Measurements from ENCODE around the gene MEIG1. TPM values are rescaled to one million over a fixed set of nuclear protein-coding genes. Genes with fewer than 3 reads are reported as not detected.
"Not testable (repeated sequence)": the region's sequence is repeated elsewhere in the genome, so short reads cannot be mapped to it uniquely, and the experiment has no call there.

Gene MEIG1
- total RNA-seq, 6 donors from 2014 or later = 0.44 to 2.0 TPM; not detected in 4

GRCh38 chr10:14954934-14955333, 4.3 kb upstream of the MEIG1 start:
- no peaks in the 10 kb centered on the region for H3K36me3 ChIP-seq
- 94 to 95% methylated on average over 15 to 19 of the region's 19 CpGs for WGBS, 2 donors
- DNase-seq (peak in 1 of 2 donors; percentile 58), ATAC-seq (ENCODE audit: low FRiP score in 2 of 2) (no peak)
- H3K4me3 ChIP-seq = peak overlapping the region in 2 of 4 donors; percentile 57 to 78
- TF ChIP-seq, protein P1, sequence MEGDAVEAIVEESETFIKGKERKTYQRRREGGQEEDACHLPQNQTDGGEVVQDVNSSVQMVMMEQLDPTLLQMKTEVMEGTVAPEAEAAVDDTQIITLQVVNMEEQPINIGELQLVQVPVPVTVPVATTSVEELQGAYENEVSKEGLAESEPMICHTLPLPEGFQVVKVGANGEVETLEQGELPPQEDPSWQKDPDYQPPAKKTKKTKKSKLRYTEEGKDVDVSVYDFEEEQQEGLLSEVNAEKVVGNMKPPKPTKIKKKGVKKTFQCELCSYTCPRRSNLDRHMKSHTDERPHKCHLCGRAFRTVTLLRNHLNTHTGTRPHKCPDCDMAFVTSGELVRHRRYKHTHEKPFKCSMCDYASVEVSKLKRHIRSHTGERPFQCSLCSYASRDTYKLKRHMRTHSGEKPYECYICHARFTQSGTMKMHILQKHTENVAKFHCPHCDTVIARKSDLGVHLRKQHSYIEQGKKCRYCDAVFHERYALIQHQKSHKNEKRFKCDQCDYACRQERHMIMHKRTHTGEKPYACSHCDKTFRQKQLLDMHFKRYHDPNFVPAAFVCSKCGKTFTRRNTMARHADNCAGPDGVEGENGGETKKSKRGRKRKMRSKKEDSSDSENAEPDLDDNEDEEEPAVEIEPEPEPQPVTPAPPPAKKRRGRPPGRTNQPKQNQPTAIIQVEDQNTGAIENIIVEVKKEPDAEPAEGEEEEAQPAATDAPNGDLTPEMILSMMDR (IDR thresholded peaks at IDR 0.05) = no peak
- no peaks in the 10 kb centered on the region for H3K9me3 ChIP-seq
- H3K4me1 ChIP-seq = peaks cover 21 to 35% (median 30%) of the 10 kb centered on the region in 4 donors
- no peaks in the 10 kb centered on the region for H3K27me3 ChIP-seq
- H3K27ac ChIP-seq = peak overlapping the region in 2 of 4 donors; percentile 90

DNA sequence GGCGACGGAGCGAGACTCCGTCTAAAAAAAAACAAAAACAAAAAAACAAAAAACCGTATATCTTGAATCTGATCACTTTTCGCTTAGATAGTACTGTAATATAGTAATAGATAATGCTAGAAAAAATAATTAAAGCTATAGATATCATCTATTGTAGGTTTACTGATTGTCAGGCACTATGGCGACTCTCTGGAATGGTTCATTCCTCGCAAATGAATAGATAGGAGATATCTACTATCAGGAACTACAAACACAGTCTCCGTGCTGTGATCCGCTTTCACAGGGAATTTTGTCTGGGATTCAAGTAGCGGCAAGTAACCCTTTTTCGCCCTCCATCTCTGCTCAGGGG, 342 bp upstream of the MEIG1 start:
- Histone ChIP-seq H3K9me3 (no peaks in the 10 kb centered on the region), H3K36me3 (no peaks in the 10 kb centered on the region), H3K27me3 (no peaks in the 10 kb centered on the region), H3K4me1 (peaks cover 9 to 18% (median 12%) of the 10 kb centered on the region in 4 donors), H3K4me3 (peak overlapping the region; percentile 76 to 88 (median 83)), H3K27ac (peak overlapping the region; percentile 89 to 95 (median 90))
- WGBS, 2 donors = 54 to 55% methylated on average over 11 to 12 of the region's 12 CpGs
- TF ChIP-seq POLR2A (IDR thresholded peaks at IDR 0.05) (peak in 1 of 4 donors; percentile 0), EP300 (IDR thresholded peaks at IDR 0.05) (no peak)
- TF ChIP-seq, protein P1 (IDR thresholded peaks at IDR 0.05) = no peak
- ATAC-seq (ENCODE audit: low FRiP score in 2 of 2) (no peak), DNase-seq (no peak)

GRCh38 chr10:14967897-14968296, 8.7 kb downstream of the MEIG1 start:
- Histone ChIP-seq H3K27me3 (no peaks in the 10 kb centered on the region), H3K4me3 (no peak overlapping the region), H3K36me3 (no peaks in the 10 kb centered on the region), H3K9me3 (no peaks in the 10 kb centered on the region), H3K4me1 (no peaks in the 10 kb centered on the region), H3K27ac (no peak overlapping the region)
- WGBS, 2 donors = 89% methylated on average over 2 of the region's 2 CpGs
- TF ChIP-seq, protein P1 (IDR thresholded peaks at IDR 0.05) = no peak
- TF ChIP-seq POLR2A (IDR thresholded peaks at IDR 0.05) = no peak
- no peak for TF ChIP-seq POLR2AphosphoS5 (IDR thresholded peaks at IDR 0.05)
- TF ChIP-seq EP300 (IDR thresholded peaks at IDR 0.05) = no peak
- ATAC-seq (ENCODE audit: low FRiP score in 2 of 2) = no peak
- no peak for DNase-seq

DNA sequence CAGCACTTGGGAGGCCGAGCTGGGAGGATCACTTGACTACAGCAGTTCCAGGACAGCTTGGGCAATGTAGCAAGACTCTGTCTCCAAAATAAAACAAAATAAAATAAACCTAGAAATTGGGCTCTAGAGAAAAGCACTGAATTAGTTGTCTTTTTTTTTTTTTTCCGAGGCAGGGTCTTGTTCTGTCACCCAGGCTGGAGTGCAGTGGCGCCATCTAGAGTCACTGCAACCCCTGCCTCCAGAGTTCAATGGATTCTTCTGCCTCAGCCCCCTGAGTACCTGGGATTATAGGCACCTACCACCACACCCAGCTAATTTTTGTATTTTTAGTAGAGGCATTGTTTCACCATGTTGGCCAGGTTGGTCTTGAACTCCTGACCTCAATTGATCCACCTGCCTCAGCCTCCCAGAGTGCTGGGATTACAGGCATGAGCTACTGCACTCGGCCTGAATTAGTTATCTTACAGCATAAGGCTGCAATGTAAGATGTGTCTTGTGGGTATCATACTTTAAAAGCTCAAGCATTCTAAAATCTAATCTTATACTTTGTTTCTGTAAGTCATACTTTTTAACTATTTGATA, 12.8 kb downstream of the MEIG1 start:
- TF ChIP-seq, protein P1 (IDR thresholded peaks at IDR 0.05) = peak; percentile 9 to 49 (median 26)
- TF ChIP-seq EP300 (IDR thresholded peaks at IDR 0.05) (no peak), POLR2AphosphoS5 (IDR thresholded peaks at IDR 0.05) (no peak)
- H3K4me1 ChIP-seq = no peaks in the 10 kb centered on the region
- no peak overlapping the region for H3K4me3 ChIP-seq
- DNase-seq (peak in 1 of 2 donors; percentile 35), ATAC-seq (ENCODE audit: low FRiP score in 2 of 2) (peak in 1 of 2 donors; percentile 52)
- no peaks in the 10 kb centered on the region for H3K36me3 ChIP-seq
- H3K27me3 ChIP-seq = no peaks in the 10 kb centered on the region
- H3K9me3 ChIP-seq = no peaks in the 10 kb centered on the region
- H3K27ac ChIP-seq = no peak overlapping the region
- WGBS, 2 donors = 55 to 60% methylated on average over 4 of the region's 4 CpGs

DNA sequence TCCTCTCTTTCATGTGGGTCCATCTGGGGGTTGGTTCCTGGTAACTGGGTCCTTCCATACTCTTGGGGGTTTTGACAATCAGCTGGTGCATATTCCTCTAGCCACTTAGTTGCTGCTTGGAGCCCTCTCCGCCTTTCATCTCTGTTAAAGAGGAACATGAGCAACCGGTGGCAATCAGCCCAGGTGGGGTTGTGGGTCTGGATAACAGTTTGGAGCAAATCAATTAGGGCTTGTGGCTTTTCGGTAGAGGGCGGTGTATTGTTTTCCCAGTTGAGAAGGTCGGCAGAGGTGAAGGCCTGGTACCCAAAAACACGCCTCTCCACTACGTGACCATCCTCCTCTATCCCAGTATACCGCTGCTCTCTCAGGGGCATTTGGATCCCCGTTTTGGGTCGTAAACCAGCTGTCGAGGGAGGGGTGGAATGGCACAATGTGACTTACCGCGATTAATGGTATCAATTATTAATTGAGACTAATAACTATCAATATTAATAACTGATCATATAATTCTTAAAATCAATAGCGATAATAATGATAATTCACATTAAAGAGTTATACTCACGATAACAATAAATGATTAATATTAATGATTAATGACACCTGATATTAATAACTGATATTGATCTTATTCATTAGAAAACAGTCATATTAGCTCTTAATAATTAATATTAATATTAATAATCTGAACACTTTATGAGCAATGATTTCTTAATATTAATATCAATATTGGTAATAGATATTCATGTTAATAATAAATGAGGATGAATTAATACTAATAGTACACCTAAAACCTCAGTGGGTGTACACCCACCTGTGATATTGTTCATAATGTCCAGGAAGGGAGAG, 15.2 kb downstream of the MEIG1 start:
- ATAC-seq (ENCODE audit: low FRiP score in 2 of 2); H3K27ac ChIP-seq; H3K4me3 ChIP-seq; H3K36me3 ChIP-seq; H3K4me1 ChIP-seq; H3K9me3 ChIP-seq; DNase-seq; H3K27me3 ChIP-seq: not testable (repeated sequence)
- WGBS, 2 donors = 29 to 50% methylated on average over 13 to 15 of the region's 15 CpGs
